ENCODE measurements around the gene PIGB. TPM values are rescaled to one million over a fixed set of nuclear protein-coding genes. Genes with fewer than 3 reads are reported as not detected.

Gene PIGB
- total RNA-seq, 1 experiment from 2014 or later = 5.2 TPM

DNA sequence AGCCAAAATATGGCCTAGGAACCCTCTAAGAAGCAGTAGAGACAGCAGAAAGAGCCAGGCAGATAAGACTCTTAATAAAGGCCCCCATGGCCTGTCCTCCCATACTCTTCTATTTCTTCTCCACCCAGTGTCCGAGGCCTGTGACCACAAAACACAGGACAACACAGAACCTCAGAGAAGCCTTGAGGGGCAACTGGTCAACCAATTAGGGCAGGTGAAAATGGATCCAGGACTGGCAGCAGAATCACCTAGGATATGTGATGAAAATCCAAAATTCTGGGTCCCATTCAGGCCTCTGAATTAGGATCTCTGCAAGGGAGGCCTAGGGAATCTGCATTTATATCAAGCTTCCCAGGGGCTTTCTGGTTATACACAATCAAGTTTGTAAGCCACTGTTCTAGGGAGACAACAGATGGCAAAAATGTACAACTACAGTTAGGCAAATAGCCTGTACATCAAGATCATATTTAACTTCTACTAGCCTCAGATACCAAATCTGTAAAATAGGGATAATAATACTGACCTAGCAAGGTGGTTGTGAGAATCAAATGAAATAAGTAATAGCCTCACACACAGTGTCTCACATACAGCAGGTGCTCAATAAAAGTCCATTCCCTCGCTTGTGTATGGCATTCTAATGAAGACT is 39.8 kb upstream of the PIGB start (continued):
- no peak for TF ChIP-seq GRHL2 (CRISPR knock-in tag; IDR thresholded peaks at IDR 0.05; ENCODE audit: insufficient replicate concordance, severe bottlenecking)
- no peak for TF ChIP-seq OVOL2 (CRISPR knock-in tag; IDR thresholded peaks at IDR 0.05; ENCODE audit: borderline replicate concordance)
- TF ChIP-seq ELF4 (CRISPR knock-in tag; IDR thresholded peaks at IDR 0.05; ENCODE audit: low read depth) = no peak
- no peak for TF ChIP-seq TCF7 (CRISPR knock-in tag; IDR thresholded peaks at IDR 0.05; ENCODE audit: low read depth)
- no peak for TF ChIP-seq ZNF671 (CRISPR knock-in tag; IDR thresholded peaks at IDR 0.05)
- no peak for TF ChIP-seq ZNF121 (CRISPR knock-in tag; IDR thresholded peaks at IDR 0.05)
- TF ChIP-seq, protein P1, sequence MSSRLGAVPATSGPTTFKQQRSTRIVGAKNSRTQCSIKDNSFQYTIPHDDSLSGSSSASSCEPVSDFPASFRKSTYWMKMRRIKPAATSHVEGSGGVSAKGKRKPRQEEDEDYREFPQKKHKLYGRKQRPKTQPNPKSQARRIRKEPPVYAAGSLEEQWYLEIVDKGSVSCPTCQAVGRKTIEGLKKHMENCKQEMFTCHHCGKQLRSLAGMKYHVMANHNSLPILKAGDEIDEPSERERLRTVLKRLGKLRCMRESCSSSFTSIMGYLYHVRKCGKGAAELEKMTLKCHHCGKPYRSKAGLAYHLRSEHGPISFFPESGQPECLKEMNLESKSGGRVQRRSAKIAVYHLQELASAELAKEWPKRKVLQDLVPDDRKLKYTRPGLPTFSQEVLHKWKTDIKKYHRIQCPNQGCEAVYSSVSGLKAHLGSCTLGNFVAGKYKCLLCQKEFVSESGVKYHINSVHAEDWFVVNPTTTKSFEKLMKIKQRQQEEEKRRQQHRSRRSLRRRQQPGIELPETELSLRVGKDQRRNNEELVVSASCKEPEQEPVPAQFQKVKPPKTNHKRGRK (CRISPR knock-in tag; IDR thresholded peaks at IDR 0.05; ENCODE audit: borderline replicate concordance) = no peak
- TF ChIP-seq, protein P2, sequence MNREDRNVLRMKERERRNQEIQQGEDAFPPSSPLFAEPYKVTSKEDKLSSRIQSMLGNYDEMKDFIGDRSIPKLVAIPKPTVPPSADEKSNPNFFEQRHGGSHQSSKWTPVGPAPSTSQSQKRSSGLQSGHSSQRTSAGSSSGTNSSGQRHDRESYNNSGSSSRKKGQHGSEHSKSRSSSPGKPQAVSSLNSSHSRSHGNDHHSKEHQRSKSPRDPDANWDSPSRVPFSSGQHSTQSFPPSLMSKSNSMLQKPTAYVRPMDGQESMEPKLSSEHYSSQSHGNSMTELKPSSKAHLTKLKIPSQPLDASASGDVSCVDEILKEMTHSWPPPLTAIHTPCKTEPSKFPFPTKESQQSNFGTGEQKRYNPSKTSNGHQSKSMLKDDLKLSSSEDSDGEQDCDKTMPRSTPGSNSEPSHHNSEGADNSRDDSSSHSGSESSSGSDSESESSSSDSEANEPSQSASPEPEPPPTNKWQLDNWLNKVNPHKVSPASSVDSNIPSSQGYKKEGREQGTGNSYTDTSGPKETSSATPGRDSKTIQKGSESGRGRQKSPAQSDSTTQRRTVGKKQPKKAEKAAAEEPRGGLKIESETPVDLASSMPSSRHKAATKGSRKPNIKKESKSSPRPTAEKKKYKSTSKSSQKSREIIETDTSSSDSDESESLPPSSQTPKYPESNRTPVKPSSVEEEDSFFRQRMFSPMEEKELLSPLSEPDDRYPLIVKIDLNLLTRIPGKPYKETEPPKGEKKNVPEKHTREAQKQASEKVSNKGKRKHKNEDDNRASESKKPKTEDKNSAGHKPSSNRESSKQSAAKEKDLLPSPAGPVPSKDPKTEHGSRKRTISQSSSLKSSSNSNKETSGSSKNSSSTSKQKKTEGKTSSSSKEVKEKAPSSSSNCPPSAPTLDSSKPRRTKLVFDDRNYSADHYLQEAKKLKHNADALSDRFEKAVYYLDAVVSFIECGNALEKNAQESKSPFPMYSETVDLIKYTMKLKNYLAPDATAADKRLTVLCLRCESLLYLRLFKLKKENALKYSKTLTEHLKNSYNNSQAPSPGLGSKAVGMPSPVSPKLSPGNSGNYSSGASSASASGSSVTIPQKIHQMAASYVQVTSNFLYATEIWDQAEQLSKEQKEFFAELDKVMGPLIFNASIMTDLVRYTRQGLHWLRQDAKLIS (CRISPR knock-in tag; IDR thresholded peaks at IDR 0.05; ENCODE audit: borderline replicate concordance) = no peak
- no peak for TF ChIP-seq ZNF317 (CRISPR knock-in tag; IDR thresholded peaks at IDR 0.05; ENCODE audit: borderline replicate concordance, low read depth)
- TF ChIP-seq KAT7 (CRISPR knock-in tag; IDR thresholded peaks at IDR 0.05; ENCODE audit: borderline replicate concordance) = no peak

DNA sequence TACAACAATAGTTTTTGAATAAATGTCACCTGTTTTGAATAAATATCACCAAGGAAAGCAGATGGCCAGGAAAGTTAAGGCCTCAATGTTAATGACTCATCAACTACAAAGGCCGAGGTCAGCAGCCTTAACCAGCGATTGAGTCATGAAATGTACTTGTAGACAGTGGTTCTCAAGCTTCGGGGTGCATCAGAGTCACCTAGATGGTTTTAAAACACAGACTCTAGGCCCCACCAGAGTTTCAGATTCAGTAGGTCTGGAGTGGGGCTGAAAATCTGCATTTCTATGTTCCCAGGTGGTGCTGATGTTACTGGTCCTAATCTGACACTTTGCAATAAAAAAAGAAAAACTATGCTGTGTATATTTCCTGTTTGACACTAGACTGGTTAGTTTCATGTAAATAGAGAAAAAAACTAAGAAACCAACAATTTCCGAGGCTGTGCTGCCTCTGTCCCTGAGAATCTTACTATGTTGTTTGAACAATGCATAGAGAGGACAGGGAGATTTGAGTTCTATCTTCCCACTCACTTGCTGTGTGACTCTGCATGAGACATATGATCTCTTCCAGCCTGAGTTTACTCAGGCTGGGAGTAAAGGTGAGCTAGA is 39.2 kb upstream of the PIGB start:
- Mint-ChIP-seq H3K27ac (0 out of 2 replicates have a peak overlapping the region, but pooled peaks have one; percentile 3), H3K36me3 (no peaks in the 10 kb centered on the region), H3K27me3 (ENCODE audit: low read depth) (no peaks in the 10 kb centered on the region), H3K9me3 (no peaks in the 10 kb centered on the region), H3K4me3 (no peak overlapping the region), H3K4me1 (0 out of 2 replicates have a peak, but pooled peaks cover 5% of the 10 kb centered on the region)
- no peak for DNase-seq (ENCODE audit: low spot score)
- ChIA-PET CTCF (no interaction called here), POLR2A (no interaction called here)
- no peak for ATAC-seq
- TF ChIP-seq, protein P3, sequence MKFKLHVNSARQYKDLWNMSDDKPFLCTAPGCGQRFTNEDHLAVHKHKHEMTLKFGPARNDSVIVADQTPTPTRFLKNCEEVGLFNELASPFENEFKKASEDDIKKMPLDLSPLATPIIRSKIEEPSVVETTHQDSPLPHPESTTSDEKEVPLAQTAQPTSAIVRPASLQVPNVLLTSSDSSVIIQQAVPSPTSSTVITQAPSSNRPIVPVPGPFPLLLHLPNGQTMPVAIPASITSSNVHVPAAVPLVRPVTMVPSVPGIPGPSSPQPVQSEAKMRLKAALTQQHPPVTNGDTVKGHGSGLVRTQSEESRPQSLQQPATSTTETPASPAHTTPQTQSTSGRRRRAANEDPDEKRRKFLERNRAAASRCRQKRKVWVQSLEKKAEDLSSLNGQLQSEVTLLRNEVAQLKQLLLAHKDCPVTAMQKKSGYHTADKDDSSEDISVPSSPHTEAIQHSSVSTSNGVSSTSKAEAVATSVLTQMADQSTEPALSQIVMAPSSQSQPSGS (CRISPR knock-in tag; IDR thresholded peaks at IDR 0.05; ENCODE audit: borderline replicate concordance, low read depth) = no peak
- TF ChIP-seq CREB1 (CRISPR knock-in tag; IDR thresholded peaks at IDR 0.05) (no peak), ATF1 (CRISPR knock-in tag; IDR thresholded peaks at IDR 0.05) (no peak), KAT7 (CRISPR knock-in tag; IDR thresholded peaks at IDR 0.05; ENCODE audit: borderline replicate concordance) (no peak), ETV6 (CRISPR knock-in tag; IDR thresholded peaks at IDR 0.05) (no peak), OVOL2 (CRISPR knock-in tag; IDR thresholded peaks at IDR 0.05; ENCODE audit: borderline replicate concordance) (no peak), ZNF138 (CRISPR knock-in tag; conservative IDR thresholded peaks at IDR 0.05) (no peak)
- TF ChIP-seq, protein P4, sequence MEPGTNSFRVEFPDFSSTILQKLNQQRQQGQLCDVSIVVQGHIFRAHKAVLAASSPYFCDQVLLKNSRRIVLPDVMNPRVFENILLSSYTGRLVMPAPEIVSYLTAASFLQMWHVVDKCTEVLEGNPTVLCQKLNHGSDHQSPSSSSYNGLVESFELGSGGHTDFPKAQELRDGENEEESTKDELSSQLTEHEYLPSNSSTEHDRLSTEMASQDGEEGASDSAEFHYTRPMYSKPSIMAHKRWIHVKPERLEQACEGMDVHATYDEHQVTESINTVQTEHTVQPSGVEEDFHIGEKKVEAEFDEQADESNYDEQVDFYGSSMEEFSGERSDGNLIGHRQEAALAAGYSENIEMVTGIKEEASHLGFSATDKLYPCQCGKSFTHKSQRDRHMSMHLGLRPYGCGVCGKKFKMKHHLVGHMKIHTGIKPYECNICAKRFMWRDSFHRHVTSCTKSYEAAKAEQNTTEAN (CRISPR knock-in tag; IDR thresholded peaks at IDR 0.05) = no peak
- TF ChIP-seq, protein P5, sequence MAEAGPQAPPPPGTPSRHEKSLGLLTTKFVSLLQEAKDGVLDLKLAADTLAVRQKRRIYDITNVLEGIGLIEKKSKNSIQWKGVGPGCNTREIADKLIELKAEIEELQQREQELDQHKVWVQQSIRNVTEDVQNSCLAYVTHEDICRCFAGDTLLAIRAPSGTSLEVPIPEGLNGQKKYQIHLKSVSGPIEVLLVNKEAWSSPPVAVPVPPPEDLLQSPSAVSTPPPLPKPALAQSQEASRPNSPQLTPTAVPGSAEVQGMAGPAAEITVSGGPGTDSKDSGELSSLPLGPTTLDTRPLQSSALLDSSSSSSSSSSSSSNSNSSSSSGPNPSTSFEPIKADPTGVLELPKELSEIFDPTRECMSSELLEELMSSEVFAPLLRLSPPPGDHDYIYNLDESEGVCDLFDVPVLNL (CRISPR knock-in tag; IDR thresholded peaks at IDR 0.05; ENCODE audit: borderline replicate concordance, low read depth) = no peak
- TF ChIP-seq, protein P6, sequence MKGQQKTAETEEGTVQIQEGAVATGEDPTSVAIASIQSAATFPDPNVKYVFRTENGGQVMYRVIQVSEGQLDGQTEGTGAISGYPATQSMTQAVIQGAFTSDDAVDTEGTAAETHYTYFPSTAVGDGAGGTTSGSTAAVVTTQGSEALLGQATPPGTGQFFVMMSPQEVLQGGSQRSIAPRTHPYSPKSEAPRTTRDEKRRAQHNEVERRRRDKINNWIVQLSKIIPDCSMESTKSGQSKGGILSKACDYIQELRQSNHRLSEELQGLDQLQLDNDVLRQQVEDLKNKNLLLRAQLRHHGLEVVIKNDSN (CRISPR knock-in tag; IDR thresholded peaks at IDR 0.05) = no peak
- TF ChIP-seq, protein P7, sequence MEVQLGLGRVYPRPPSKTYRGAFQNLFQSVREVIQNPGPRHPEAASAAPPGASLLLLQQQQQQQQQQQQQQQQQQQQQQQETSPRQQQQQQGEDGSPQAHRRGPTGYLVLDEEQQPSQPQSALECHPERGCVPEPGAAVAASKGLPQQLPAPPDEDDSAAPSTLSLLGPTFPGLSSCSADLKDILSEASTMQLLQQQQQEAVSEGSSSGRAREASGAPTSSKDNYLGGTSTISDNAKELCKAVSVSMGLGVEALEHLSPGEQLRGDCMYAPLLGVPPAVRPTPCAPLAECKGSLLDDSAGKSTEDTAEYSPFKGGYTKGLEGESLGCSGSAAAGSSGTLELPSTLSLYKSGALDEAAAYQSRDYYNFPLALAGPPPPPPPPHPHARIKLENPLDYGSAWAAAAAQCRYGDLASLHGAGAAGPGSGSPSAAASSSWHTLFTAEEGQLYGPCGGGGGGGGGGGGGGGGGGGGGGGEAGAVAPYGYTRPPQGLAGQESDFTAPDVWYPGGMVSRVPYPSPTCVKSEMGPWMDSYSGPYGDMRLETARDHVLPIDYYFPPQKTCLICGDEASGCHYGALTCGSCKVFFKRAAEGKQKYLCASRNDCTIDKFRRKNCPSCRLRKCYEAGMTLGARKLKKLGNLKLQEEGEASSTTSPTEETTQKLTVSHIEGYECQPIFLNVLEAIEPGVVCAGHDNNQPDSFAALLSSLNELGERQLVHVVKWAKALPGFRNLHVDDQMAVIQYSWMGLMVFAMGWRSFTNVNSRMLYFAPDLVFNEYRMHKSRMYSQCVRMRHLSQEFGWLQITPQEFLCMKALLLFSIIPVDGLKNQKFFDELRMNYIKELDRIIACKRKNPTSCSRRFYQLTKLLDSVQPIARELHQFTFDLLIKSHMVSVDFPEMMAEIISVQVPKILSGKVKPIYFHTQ (CRISPR knock-in tag; IDR thresholded peaks at IDR 0.05) = no peak

Data from WTC11 (cell line).